GM19023 (cell line): Measurements from ENCODE around the gene NAA35.

Source experiments
- ATAC-seq: cut with Tn5 transposase; IDR thresholded peaks from one replicate; pipeline ENCODE4 v1.9.1; 2021; ENCODE audit warnings: mild to moderate bottlenecking, moderate library complexity; ENCODE audit not compliant: unreplicated experiment

NAA35 gene

DNA sequence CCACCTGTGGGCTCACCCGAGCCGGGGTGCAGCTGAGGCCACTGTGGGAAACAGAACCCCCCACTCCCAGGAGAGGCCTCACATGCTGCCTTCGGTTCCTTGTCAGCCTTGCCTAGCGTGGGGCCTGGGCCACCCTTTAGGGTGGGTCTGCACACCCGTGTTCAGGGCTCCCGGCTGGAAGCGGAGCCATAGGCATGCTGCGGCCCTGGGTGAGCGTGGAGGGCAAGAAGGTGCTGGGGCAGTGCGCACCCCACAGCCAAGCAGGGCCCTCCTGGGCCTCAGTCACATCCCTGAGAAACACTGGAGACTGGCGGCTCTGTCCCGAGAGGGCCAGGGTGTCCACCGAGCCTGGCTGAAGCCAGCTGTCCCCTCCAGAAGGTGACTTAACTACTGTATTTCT is 116.5 kb downstream of the NAA35 start:
- ATAC-seq: no peak

DNA sequence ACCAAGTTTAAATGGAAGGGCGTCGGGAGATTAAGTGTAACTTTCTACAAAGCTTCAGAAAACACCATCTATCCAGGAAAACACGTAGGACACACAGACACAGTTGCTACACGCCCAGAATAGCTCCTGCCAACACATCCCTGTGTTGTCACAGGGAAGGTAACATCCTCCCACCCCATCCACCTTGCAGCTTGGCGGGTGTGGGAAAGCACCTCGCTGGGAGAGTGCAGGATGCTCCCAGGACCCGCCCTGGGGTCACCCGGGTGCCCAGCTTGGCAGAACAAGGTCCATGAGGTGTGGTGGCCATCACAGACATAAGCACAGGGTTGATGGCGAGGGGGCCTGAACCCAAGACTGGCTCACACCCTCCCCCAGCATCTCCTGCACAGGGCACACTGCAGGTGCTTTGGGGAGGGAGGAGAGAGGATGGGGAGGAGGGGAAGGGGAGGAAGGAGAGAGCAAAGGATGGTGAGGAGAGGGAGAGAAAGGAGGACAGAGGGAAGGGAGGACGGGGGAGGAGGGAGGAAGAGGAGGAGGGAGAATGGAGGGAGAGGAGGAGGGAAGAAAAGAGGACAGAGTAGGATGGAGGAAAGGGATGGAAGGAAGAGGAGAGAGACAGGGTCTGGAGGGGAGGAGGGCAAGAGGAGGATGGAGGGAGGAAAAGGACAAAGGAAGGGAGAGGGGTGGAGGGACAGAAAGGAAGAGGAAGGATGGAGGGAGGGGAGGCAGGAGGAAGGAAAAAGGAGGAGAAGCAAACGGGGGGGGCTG is 121.2 kb downstream of the NAA35 start:
- ATAC-seq: no peak

DNA sequence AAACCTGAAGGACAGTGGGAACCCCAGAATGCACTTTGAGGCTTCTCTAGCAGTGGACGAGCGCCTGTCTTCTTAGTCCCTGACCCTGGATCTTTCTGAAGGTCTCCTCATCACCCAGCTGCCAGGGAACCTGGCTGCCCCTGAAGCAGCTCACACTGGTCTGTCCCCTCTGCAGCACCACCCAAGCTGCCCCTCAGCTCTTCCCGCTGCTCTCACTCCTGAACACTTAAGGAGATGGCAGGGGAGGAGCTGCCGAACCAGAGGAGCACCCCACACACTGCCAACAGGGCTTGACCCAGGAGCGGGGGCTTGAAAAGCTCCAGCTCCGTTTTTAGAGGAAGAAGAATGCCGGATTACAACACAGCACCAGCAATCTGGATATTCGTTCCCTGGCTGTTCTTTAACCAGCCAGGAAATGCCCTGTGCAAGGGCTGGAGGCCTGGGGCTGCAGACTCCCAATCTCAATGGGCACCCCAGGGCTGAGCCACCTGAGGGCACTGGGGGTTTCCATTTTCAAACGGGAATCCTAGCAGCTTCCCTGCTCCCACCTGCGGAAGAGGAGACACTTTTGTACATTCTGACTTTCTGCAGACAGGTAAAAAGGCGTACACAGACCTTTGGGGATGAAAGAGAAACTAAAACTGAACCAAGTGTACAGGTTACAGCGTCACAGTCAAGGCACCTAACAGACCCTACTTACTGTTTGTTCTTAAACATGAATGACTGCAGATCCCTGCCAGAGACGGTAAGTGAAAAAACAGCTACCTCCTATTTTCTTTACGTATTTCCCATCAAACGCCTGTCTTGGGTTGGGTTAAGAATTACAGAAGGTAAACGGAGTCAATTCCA is 122.1 kb downstream of the NAA35 start:
- no peak for ATAC-seq

DNA sequence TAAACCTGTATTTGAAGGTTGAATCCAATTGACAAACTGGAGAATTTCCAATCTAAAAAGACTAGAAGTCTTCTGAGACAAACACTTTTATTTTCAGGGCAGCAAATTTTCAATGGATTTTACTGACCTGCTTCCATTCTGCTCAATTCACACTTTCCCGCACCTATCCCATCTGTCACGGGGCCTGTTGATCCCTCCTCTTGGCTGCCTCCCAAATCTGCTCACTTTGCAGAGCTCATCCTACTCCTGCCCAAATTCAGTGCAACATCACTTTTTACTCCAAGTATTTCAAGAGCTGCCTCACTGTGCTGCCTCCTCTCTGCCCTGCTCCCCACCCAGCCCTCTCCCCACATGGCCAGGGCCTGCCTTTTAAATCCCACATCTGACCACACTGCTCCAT is 123.3 kb downstream of the NAA35 start:
- ATAC-seq: no peak

DNA sequence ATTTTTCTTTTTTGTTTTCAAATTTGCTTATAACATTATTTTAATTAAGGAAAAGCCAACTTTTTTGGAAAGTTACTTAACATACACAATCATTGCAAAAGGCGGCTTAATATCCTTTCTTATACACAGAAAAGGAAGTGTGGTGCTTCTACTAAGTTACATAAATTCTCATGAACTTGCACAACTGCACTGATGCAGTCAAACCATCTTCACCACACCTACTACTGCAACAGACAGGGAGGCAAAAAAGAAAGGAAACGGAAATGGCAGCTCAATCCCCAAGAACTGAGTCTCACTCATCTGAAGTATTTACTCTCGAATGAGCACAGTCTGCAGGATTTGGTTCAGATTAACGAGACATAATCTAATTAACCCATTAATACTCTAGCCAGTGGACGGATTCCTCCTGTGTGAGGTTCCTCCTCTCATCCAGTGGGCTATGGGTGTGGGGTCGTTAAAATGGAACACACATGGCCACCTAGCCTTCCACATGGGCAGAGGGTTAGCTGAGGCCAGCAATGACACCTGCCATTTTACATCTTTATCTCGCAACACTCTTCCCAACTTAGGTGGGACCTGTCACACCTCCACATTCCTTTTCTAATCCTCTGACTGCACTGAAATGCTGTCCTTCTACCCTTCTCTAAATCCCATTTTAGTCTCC is 128.4 kb downstream of the NAA35 start:
- ATAC-seq: no peak
